ENCODE measurements around the gene METTL22.

DNA sequence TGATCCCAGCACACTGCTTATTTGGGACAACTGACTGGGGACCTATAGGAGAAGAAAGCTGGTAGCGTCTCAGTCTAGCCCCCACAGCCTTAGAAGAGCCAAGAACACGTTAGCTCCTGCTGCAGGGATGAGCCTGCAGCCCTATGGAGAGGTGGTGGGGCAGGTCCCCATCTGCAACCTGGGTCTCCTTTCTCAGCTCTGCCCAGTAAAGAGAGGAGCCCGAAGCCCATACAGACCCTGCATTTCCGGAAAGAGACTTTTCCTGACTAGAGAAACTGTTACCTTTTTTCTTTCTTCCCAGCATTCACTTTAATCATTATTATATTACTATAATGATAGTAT, 788 bp downstream of the METTL22 start:
- TF ChIP-seq, protein P1, sequence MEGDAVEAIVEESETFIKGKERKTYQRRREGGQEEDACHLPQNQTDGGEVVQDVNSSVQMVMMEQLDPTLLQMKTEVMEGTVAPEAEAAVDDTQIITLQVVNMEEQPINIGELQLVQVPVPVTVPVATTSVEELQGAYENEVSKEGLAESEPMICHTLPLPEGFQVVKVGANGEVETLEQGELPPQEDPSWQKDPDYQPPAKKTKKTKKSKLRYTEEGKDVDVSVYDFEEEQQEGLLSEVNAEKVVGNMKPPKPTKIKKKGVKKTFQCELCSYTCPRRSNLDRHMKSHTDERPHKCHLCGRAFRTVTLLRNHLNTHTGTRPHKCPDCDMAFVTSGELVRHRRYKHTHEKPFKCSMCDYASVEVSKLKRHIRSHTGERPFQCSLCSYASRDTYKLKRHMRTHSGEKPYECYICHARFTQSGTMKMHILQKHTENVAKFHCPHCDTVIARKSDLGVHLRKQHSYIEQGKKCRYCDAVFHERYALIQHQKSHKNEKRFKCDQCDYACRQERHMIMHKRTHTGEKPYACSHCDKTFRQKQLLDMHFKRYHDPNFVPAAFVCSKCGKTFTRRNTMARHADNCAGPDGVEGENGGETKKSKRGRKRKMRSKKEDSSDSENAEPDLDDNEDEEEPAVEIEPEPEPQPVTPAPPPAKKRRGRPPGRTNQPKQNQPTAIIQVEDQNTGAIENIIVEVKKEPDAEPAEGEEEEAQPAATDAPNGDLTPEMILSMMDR (IDR thresholded peaks at IDR 0.05 in 8 of 11, conservative IDR thresholded peaks at IDR 0.05 in 3 of 11): no peak
- no peak for TF ChIP-seq POLR2AphosphoS5 (IDR thresholded peaks at IDR 0.05)
